Mesendoderm (in vitro differentiated cells): ENCODE measurements around the gene FAM13A. TPM values are rescaled to one million over a fixed set of nuclear protein-coding genes. Genes with fewer than 3 reads are reported as not detected.

ENCODE experiments used
- small RNA-seq: library from polyadenylated mRNA; stranded (forward); fragments of <200 nt; extraction: miRNeasy Mini kit (QIAGEN cat#:217004); gene quantifications from one replicate; pipeline ENCODE3, GENCODE V24; 2013; ENCODE audit not compliant: insufficient read depth

FAM13A gene

Small RNAs within 50 kb of the gene (small RNA-seq; reads per million reads assigned to genes)
- not detected for gene RF02115
- not detected for gene RNU6-33P
